Liver (tissue), 3 donors: ENCODE data around the gene AKR1B1.

Experiments
- CTCF ChIP-seq: fragments of 150-350 bp; IDR thresholded peaks from 2 replicates; pipeline ENCODE4 v1.5.1; 2017; ENCODE audit warnings: improper control_type of control experiment, low read depth, low read length; ENCODE audit not compliant: missing input control
- FOXA1 ChIP-seq: IDR thresholded peaks from 2 replicates; pipeline ENCODE4 v1.6.1; 2016; ENCODE audit warnings: antibody characterized with exemption
- GABPA ChIP-seq, 2 donors: IDR thresholded peaks in 1 of 2; conservative IDR thresholded peaks in 1 of 2; 2 replicates each; pipeline ENCODE4 v1.6.1; 2016; ENCODE audit warnings: antibody characterized with exemption in 2 of 2, mild to moderate bottlenecking in 1 of 2, moderate library complexity in 1 of 2
- HNF4A ChIP-seq, 2 donors: conservative IDR thresholded peaks; 2 replicates each; pipeline ENCODE4 v1.6.1; 2016; ENCODE audit warnings: antibody characterized with exemption in 2 of 2, mild to moderate bottlenecking in 2 of 2
- HNF4G ChIP-seq: IDR thresholded peaks from 2 replicates; pipeline ENCODE4 v1.6.1; 2016; ENCODE audit warnings: antibody characterized with exemption
- JUND ChIP-seq, 2 donors: IDR thresholded peaks; 2 replicates each; pipeline ENCODE4 v1.6.1; 2016; ENCODE audit warnings: antibody characterized with exemption in 2 of 2
- MAX ChIP-seq: IDR thresholded peaks from 2 replicates; pipeline ENCODE4 v1.6.1; 2016; ENCODE audit warnings: antibody characterized with exemption
- REST ChIP-seq: IDR thresholded peaks from 2 replicates; pipeline ENCODE4 v1.6.1; 2016; ENCODE audit warnings: antibody characterized with exemption, mild to moderate bottlenecking
- RXRA ChIP-seq, 2 donors: IDR thresholded peaks; 2 replicates each; pipeline ENCODE4 v1.6.1; 2017 to 2018; ENCODE audit warnings: antibody characterized with exemption in 2 of 2, mild to moderate bottlenecking in 1 of 2
- SP1 ChIP-seq: IDR thresholded peaks from 2 replicates; pipeline ENCODE4 v1.6.1; 2018; ENCODE audit warnings: antibody characterized with exemption, mild to moderate bottlenecking
- TAF1 ChIP-seq: conservative IDR thresholded peaks from 2 replicates; pipeline ENCODE4 v1.6.1; 2016; ENCODE audit warnings: antibody characterized with exemption, mild to moderate bottlenecking
- YY1 ChIP-seq: IDR thresholded peaks from 2 replicates; pipeline ENCODE4 v1.6.1; 2016; ENCODE audit warnings: antibody characterized with exemption, mild to moderate bottlenecking
- donor health status: healthy.
- donor health status: healthy.

- TF ChIP-seq CTCF = no peak
- no peak for TF ChIP-seq TAF1
- TF ChIP-seq HNF4A (conservative IDR thresholded peaks at IDR 0.05) = no peak
- TF ChIP-seq SP1 = no peak
- no peak for TF ChIP-seq REST
- no peak for TF ChIP-seq FOXA1
- TF ChIP-seq JUND (IDR thresholded peaks at IDR 0.05) = no peak
- TF ChIP-seq RXRA (IDR thresholded peaks at IDR 0.05) = no peak
- no peak for TF ChIP-seq HNF4G
- no peak for TF ChIP-seq MAX
- TF ChIP-seq GABPA (IDR thresholded peaks at IDR 0.05 in 1 of 2, conservative IDR thresholded peaks at IDR 0.05 in 1 of 2) = no peak
- no peak for TF ChIP-seq YY1
These were observed 43.8 kb upstream of the AKR1B1 start for GRCh38 chr7:134502463-134503371.
